OCI-LY1 (cell line): ENCODE measurements around the gene PCSK6.

Experiments used
- H2AFZ ChIP-seq: fragments of 200-600 bp; sonication (generic), shearing (Covaris generic); 2 replicates; pipeline ENCODE4 v1.6.0; 2014; ENCODE audit warnings: antibody characterized with exemption, mild to moderate bottlenecking, low read length
- H3F3A ChIP-seq: fragments of 200-600 bp; sonication (generic), shearing (Covaris generic); 2 replicates; pipeline ENCODE4 v1.6.0; 2014; ENCODE audit warnings: mild to moderate bottlenecking, antibody characterized with exemption, low read length, moderate library complexity; ENCODE audit not compliant: insufficient read depth
- H3K27ac ChIP-seq: fragments of 200-600 bp; sonication (generic); 2 replicates; pipeline ENCODE4 v1.5.1; 2014; ENCODE audit warnings: low read length, mixed run types, mild to moderate bottlenecking, low read depth; ENCODE audit not compliant: poor library complexity, severe bottlenecking
- H3K27me3 ChIP-seq: fragments of 200-600 bp; sonication (generic); 2 replicates; pipeline ENCODE4 v1.6.0; 2014; ENCODE audit warnings: antibody characterized with exemption, mild to moderate bottlenecking, low read length, moderate library complexity; ENCODE audit not compliant: insufficient read depth
- H3K36me3 ChIP-seq: fragments of 200-600 bp; sonication (generic); 2 replicates; pipeline ENCODE4 v1.6.1; 2014; ENCODE audit warnings: mild to moderate bottlenecking, antibody characterized with exemption, low read length, moderate library complexity, mixed read lengths; ENCODE audit not compliant: insufficient read depth
- H3K4me1 ChIP-seq: fragments of 200-600 bp; sonication (generic); 2 replicates; pipeline ENCODE4 v1.5.1; 2014; ENCODE audit warnings: mild to moderate bottlenecking, low read length, moderate library complexity; ENCODE audit not compliant: insufficient read depth, severe bottlenecking
- H3K4me2 ChIP-seq: fragments of 200-600 bp; sonication (generic), shearing (Covaris generic); 2 replicates; pipeline ENCODE4 v1.6.1; 2014; ENCODE audit warnings: low read length
- H3K4me3 ChIP-seq: fragments of 200-600 bp; sonication (generic); 2 replicates; pipeline ENCODE4 v1.5.1; 2014; ENCODE audit warnings: low read length, low read depth, mild to moderate bottlenecking, mixed read lengths; ENCODE audit not compliant: poor library complexity, severe bottlenecking
- H3K79me2 ChIP-seq: fragments of 200-600 bp; shearing (Covaris generic); 2 replicates; pipeline ENCODE4 v1.6.1; 2016; ENCODE audit warnings: mixed run types, low read length, mixed read lengths; ENCODE audit not compliant: insufficient read depth
- H3K9ac ChIP-seq: fragments of 200-600 bp; sonication (generic), shearing (Covaris generic); 2 replicates; pipeline ENCODE4 v1.6.1; 2014; ENCODE audit warnings: mild to moderate bottlenecking, low read length, mixed read lengths
- H3K9me2 ChIP-seq: fragments of 200-600 bp; sonication (generic), shearing (Covaris generic); 2 replicates; pipeline ENCODE4 v1.6.1; 2014; ENCODE audit warnings: low read depth, mild to moderate bottlenecking, low read length, mixed read lengths
- H3K9me3 ChIP-seq: fragments of 200-600 bp; shearing (Covaris generic); 2 replicates; pipeline ENCODE4 v1.6.1; 2014; ENCODE audit warnings: low read length, mixed read lengths
- H4K20me1 ChIP-seq: fragments of 200-600 bp; sonication (generic), shearing (Covaris generic); 2 replicates; pipeline ENCODE4 v1.6.0; 2016; ENCODE audit warnings: mild to moderate bottlenecking, low read length; ENCODE audit not compliant: insufficient read depth
- EZH2 ChIP-seq: fragments of 200-600 bp; sonication (generic), shearing (Covaris generic); IDR thresholded peaks from 2 replicates; pipeline ENCODE4 v1.8.0; 2017; ENCODE audit warnings: borderline replicate concordance, mixed run types, mild to moderate bottlenecking, antibody characterized with exemption, low read length, moderate library complexity, mixed read lengths
- TF ChIP-seq, protein P1 (sequence below): fragments of 200-600 bp; sonication (generic), shearing (Covaris generic); IDR thresholded peaks from 2 replicates; pipeline ENCODE4 v1.5.1; 2017; ENCODE audit warnings: mild to moderate bottlenecking, antibody characterized with exemption, low read length, moderate library complexity, mixed read lengths

PCSK6 gene

GRCh38 chr15:101451846-101452245, 37.7 kb downstream of the PCSK6 start:
- Histone ChIP-seq H4K20me1 (no peaks in the 10 kb centered on the region), H3K4me3 (no peak overlapping the region), H3K9me3 (no peaks in the 10 kb centered on the region), H3F3A (no peaks in the 10 kb centered on the region), H3K36me3 (no peaks in the 10 kb centered on the region), H3K4me1 (no peaks in the 10 kb centered on the region), H3K79me2 (no peaks in the 10 kb centered on the region), H3K27me3 (peaks cover 5% of the 10 kb centered on the region; the same call in 1 of the 2 replicates), H2AFZ (no peak overlapping the region), H3K4me2 (no peak overlapping the region), H3K9ac (no peak overlapping the region), H3K27ac (no peak overlapping the region), H3K9me2 (no peaks in the 10 kb centered on the region)
- TF ChIP-seq EZH2: no peak
- TF ChIP-seq, protein P1, sequence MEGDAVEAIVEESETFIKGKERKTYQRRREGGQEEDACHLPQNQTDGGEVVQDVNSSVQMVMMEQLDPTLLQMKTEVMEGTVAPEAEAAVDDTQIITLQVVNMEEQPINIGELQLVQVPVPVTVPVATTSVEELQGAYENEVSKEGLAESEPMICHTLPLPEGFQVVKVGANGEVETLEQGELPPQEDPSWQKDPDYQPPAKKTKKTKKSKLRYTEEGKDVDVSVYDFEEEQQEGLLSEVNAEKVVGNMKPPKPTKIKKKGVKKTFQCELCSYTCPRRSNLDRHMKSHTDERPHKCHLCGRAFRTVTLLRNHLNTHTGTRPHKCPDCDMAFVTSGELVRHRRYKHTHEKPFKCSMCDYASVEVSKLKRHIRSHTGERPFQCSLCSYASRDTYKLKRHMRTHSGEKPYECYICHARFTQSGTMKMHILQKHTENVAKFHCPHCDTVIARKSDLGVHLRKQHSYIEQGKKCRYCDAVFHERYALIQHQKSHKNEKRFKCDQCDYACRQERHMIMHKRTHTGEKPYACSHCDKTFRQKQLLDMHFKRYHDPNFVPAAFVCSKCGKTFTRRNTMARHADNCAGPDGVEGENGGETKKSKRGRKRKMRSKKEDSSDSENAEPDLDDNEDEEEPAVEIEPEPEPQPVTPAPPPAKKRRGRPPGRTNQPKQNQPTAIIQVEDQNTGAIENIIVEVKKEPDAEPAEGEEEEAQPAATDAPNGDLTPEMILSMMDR: no peak

DNA sequence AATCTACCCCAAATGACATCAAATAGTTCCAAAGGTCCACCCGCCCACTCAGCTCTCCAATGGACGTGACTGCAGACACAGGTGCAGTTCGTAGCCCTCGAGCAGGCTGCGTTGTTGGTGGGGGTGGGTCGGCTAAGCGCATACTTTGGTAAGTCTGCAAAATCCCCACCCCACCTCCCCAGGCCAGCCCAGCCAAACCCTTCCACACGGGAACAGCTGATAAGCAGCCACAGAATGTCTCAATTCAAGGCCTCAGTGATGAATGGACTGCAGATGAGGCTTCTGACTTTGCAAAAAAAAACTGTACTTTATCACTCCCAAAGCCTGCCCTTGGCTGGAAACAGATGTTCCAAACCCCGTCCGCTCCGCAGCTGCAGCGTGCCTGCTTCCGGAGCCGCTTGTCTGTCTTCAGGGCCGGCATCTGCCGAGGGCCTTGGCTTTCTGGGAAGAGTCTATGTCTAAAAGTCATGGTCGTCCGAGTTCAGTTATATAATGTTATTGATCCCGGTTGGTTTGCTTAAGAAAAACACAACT, 38.2 kb downstream of the PCSK6 start:
- no peak overlapping the region for H2AFZ ChIP-seq
- H4K20me1 ChIP-seq: no peaks in the 10 kb centered on the region
- H3K79me2 ChIP-seq: no peaks in the 10 kb centered on the region
- H3F3A ChIP-seq: no peaks in the 10 kb centered on the region
- no peaks in the 10 kb centered on the region for H3K4me1 ChIP-seq
- no peaks in the 10 kb centered on the region for H3K9me2 ChIP-seq
- H3K27me3 ChIP-seq: peaks cover 5% of the 10 kb centered on the region; the same call in 1 of the 2 replicates
- no peak overlapping the region for H3K9ac ChIP-seq
- H3K9me3 ChIP-seq: no peaks in the 10 kb centered on the region
- no peak overlapping the region for H3K27ac ChIP-seq
- no peak overlapping the region for H3K4me3 ChIP-seq
- H3K4me2 ChIP-seq: no peak overlapping the region
- H3K36me3 ChIP-seq: no peaks in the 10 kb centered on the region
- TF ChIP-seq EZH2: no peak

DNA sequence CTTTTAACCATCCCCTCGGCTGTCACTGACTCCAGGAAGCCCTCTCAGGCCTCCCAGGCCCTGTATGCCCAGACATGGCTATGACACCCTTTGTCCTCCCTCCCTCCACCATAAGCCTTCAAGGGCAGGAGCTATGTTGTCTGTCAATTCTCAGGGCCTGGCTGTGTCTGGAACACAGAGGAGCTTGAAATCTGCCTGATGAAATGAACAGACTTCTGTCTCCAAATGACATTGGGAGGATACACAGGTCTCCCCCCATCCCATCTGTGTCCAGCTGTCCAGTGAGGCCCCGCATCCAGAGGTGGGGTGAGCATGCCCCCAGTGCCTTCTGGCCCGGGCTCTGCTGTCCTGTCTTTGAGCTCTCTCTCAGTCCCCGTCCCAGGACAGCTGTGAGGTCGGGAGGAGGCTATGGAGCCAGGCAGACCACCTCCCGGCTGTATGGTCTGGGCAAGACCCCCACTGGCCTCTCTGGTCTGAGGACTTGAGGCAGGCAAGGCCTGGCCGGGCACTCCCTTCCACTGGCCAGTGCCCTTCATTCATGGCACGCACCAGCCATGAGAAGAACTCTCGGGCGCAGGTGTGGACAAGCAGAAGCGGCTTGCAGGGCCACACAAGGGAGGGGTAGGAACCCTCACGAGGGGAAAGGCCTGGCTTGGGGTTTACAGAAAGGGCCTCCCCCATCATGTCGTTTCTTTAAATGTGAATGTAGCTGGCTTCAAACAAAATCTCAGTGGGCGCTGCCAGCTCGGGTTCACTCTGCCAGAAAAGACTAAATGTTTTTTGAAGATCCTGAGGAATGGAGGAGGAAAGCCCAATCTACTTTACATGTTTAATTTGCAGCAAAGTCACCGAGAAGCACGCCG, 38.9 kb downstream of the PCSK6 start:
- Histone ChIP-seq H3K27ac (no peak overlapping the region), H2AFZ (no peak overlapping the region), H3K27me3 (peaks cover 5% of the 10 kb centered on the region; the same call in 1 of the 2 replicates), H3F3A (no peaks in the 10 kb centered on the region), H3K4me1 (no peaks in the 10 kb centered on the region), H3K4me2 (no peak overlapping the region), H4K20me1 (no peaks in the 10 kb centered on the region), H3K4me3 (no peak overlapping the region), H3K9me2 (no peaks in the 10 kb centered on the region), H3K9me3 (no peaks in the 10 kb centered on the region), H3K9ac (no peak overlapping the region), H3K79me2 (no peaks in the 10 kb centered on the region), H3K36me3 (no peaks in the 10 kb centered on the region)
- no peak for TF ChIP-seq EZH2
- TF ChIP-seq, protein P1: no peak
